Retinal pigment epithelial cell (primary cell): ENCODE results near the gene ANKFY1.
"Not testable (repeated sequence)": the region's sequence is repeated elsewhere in the genome, so short reads cannot be mapped to it uniquely, and the experiment has no call there.

ENCODE experiments used
- DNase-seq: peaks from one replicate; pipeline ENCODE4 v3.0.0-alpha.2; 2010; ENCODE audit warnings: low read depth
- H3K4me3 ChIP-seq: 2 replicates; pipeline ENCODE4 v1.5.1; 2011; ENCODE audit warnings: mild to moderate bottlenecking, low read length, control low read depth, moderate library complexity
- TF ChIP-seq, protein P1 (sequence below): conservative IDR thresholded peaks from 2 replicates; pipeline ENCODE4 v1.5.1; 2011; ENCODE audit warnings: low read depth, low read length, control low read depth, inconsistent platforms

ANKFY1 gene

DNA sequence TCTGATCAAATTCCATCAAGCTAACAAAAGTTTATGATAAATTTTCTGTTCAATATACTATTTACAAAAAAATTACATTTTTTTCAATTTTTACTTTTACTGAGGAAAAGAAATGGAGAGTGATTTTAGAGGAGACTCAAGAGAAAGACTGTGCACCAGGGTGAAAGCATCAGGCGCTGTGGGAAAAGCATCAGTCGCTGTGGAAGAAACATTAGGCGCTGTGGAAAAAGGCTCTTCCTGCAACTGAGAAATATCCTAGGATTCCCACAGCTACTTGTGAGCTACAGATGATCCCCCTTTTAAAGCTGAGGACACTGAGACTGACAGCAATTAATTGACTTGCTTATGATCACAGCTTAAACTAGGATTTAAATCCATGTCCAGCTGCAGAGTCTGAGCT is 4.9 kb downstream of the ANKFY1 start:
- no peak for DNase-seq
- TF ChIP-seq, protein P1, sequence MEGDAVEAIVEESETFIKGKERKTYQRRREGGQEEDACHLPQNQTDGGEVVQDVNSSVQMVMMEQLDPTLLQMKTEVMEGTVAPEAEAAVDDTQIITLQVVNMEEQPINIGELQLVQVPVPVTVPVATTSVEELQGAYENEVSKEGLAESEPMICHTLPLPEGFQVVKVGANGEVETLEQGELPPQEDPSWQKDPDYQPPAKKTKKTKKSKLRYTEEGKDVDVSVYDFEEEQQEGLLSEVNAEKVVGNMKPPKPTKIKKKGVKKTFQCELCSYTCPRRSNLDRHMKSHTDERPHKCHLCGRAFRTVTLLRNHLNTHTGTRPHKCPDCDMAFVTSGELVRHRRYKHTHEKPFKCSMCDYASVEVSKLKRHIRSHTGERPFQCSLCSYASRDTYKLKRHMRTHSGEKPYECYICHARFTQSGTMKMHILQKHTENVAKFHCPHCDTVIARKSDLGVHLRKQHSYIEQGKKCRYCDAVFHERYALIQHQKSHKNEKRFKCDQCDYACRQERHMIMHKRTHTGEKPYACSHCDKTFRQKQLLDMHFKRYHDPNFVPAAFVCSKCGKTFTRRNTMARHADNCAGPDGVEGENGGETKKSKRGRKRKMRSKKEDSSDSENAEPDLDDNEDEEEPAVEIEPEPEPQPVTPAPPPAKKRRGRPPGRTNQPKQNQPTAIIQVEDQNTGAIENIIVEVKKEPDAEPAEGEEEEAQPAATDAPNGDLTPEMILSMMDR = no peak
- no peak overlapping the region for H3K4me3 ChIP-seq

- no peak overlapping the region for H3K4me3 ChIP-seq
- no peak for DNase-seq
- TF ChIP-seq, protein P1 = no peak
Measured at GRCh38 chr17:4256952-4257351, 6.8 kb downstream of the ANKFY1 start.

- not testable (repeated sequence) for DNase-seq, H3K4me3 ChIP-seq
Measured at GRCh38 chr17:4255271-4255670, 8.5 kb downstream of the ANKFY1 start.

DNA sequence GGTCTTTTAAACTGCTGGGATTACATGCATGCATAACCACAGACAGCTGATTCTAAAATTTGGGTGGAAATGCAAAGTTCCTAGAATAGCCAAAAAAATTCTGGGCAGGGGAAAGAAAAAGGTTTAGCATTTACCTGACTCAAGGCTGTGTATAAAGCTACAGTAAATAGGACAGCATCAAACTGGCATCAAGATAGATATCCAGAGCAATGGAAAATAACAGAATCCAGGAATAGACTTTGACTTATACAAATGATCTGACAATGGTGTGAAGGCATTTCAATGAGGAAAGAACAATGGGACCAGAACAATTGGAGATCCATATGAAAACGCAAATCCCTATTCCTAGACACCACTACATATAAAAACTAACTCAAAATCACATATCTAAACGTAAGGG is 12.9 kb downstream of the ANKFY1 start:
- TF ChIP-seq, protein P1 = no peak
- DNase-seq = no peak
- H3K4me3 ChIP-seq = no peak overlapping the region

DNA sequence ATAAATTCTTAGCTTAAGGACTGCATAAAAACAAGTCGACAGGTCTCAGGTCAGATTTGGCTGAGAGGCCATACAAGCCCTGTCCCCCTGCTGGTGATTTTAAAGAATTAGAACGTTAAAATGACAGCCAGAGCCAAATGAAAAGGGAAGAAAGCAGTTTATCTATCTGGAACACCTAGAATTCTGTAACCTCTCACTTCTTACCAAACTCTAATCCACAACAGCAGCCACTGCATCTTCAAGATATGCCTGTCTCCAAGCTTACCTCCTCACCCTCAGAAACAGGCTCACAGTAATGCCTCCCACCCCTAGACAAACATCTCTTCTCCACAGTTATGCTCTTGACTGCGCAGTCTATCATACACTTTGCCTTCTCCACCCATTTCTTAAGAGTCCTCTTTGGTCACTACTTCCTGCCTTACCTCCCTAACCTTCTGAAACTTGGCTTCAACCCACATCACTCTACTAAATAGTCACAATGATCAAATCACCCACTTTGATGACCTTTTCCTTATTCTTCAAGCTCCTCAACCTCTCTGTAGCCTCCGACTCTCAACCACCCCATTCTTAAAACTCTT is 14.2 kb downstream of the ANKFY1 start:
- TF ChIP-seq, protein P1 = peak; percentile 68
- H3K4me3 ChIP-seq = no peak overlapping the region
- no peak for DNase-seq

DNA sequence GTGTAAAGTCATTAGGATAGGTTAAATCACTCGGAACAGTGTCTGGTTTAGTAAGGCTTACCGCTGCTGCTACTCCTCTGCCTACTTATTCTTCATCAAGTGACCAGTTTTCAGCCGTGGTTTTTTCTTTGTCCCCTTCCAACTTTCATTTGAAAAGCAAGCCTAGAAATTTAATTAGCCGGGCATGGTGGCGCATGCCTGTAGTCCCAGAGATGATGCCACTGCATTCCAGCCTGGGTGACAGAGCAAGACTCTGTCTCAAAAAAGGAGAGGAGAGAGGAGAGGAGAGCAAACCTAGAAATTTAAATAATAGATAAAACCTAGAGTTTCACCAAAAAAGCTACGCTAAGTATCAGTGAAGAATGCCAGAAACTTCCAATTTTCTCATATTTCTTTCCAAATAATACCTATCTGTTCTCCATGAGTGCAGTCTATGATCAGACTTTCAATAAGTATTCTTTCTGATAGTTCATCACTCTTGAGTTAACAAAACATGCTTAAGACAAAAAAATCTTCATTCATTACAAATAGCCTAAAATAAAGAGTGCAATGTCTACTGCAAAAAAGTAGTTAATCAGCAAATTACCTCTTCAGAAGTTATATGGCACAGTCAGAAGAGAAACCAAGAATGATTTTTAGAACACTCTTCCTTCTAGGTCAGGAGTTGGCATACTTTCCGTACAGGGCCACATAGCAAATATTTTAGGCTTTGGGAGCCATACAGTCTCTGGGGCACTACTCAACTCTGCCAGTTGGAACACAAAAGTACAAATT is 15.1 kb downstream of the ANKFY1 start:
- DNase-seq = no peak
- TF ChIP-seq, protein P1 = no peak
- no peak overlapping the region for H3K4me3 ChIP-seq

GRCh38 chr17:4247971-4248388 is 15.8 kb downstream of the ANKFY1 start:
- TF ChIP-seq, protein P1 = no peak
- H3K4me3 ChIP-seq = no peak overlapping the region
- no peak for DNase-seq
